IPS-15b (cell line): ENCODE measurements around the gene DZIP1.
A peak's percentile ranks its signal among the peaks of the same experiment; 100 is the strongest.
"Not testable (repeated sequence)": the region's sequence is repeated elsewhere in the genome, so short reads cannot be mapped to it uniquely, and the experiment has no call there.

Experiments used
- H3K27me3 ChIP-seq: one replicate; pipeline ENCODE4 v1.6.1; 2013; ENCODE audit warnings: low read length; ENCODE audit not compliant: control insufficient read depth, insufficient read depth
- H3K36me3 ChIP-seq: one replicate; pipeline ENCODE4 v1.6.1; 2013; ENCODE audit warnings: low read length; ENCODE audit not compliant: control insufficient read depth, insufficient read depth
- H3K4me1 ChIP-seq: one replicate; pipeline ENCODE4 v1.6.1; 2013; ENCODE audit warnings: mild to moderate bottlenecking, low read length; ENCODE audit not compliant: control insufficient read depth, insufficient read depth
- H3K4me3 ChIP-seq: one replicate; pipeline ENCODE4 v1.5.1; 2013; ENCODE audit warnings: low read depth, low read length
- H3K9ac ChIP-seq: one replicate; pipeline ENCODE4 v1.6.1; 2013; ENCODE audit warnings: low read depth, mild to moderate bottlenecking, low read length
- H3K9me3 ChIP-seq: one replicate; pipeline ENCODE4 v1.6.1; 2013; ENCODE audit warnings: mild to moderate bottlenecking, low read length; ENCODE audit not compliant: control insufficient read depth, insufficient read depth

The DZIP1 gene

GRCh38 chr13:95644601-95645052 lies at the start of gene DZIP1:
DZIP1 (minus strand) TSS chr13:95644706; CDS start chr13:95642029, 2,677 bp downstream.
- no peaks in the 10 kb centered on the region for H3K4me1 ChIP-seq
- peak within 1 kb of the TSS; percentile 47 for H3K9ac ChIP-seq
- no peaks in the 10 kb centered on the region for H3K36me3 ChIP-seq
- peak within 1 kb of the TSS; percentile 76 for H3K4me3 ChIP-seq
- peaks cover 21% of the 10 kb centered on the region for H3K27me3 ChIP-seq
- H3K9me3 ChIP-seq: no peaks in the 10 kb centered on the region

- not testable (repeated sequence) for H3K27me3 ChIP-seq, H3K4me3 ChIP-seq, H3K9me3 ChIP-seq, H3K9ac ChIP-seq, H3K36me3 ChIP-seq, H3K4me1 ChIP-seq
These were observed 46.5 kb upstream of the DZIP1 start for GRCh38 chr13:95690986-95691385.

DNA sequence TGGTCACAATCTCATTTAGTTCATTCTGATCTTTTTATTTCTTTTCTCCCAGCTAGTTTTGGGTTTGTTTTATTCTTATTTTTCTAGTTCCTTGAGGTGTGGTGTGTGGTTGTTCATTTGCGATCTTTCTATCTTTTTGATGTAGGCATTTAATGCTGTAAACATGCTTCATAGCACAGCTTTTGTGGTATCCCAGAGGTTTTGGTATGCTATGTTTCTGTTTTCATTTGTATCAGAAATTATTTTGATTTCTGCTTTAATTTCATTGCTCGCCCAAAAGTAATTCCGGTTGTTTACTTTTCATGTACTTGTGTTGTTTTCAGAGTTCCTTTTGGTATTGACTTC lies 45.0 kb upstream of the DZIP1 start:
- Histone ChIP-seq H3K4me1 (peaks cover under 1% of the 10 kb centered on the region), H3K4me3 (no peak overlapping the region), H3K36me3 (no peaks in the 10 kb centered on the region), H3K27me3 (no peaks in the 10 kb centered on the region), H3K9ac (no peak overlapping the region), H3K9me3 (no peaks in the 10 kb centered on the region)

DNA sequence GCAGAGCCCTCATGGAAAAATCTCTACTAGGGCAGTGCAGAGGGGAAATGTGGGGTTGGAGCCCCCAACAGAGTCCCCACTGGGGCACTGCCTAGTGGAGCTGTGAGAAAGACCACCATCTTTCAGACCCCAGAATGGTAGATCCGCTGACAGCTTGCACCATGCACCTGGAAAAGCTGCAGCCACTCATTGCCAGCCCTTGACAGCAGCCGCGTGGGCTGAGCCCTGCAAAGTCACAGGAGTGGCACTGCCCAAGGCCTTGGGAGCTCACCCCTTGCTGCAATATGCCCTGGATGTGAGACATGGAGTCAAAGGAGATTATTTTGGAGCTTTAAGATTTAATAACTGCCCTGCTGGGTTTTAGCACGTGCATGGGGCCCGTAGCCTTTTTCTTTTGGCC lies 40.5 kb upstream of the DZIP1 start:
- not testable (repeated sequence) for H3K4me3 ChIP-seq, H3K27me3 ChIP-seq, H3K4me1 ChIP-seq, H3K9ac ChIP-seq, H3K9me3 ChIP-seq, H3K36me3 ChIP-seq

GRCh38 chr13:95684418-95684817 lies 39.9 kb upstream of the DZIP1 start:
- H3K4me3 ChIP-seq: no peak overlapping the region
- no peaks in the 10 kb centered on the region for H3K27me3 ChIP-seq
- no peaks in the 10 kb centered on the region for H3K9me3 ChIP-seq
- H3K4me1 ChIP-seq: peaks cover 7% of the 10 kb centered on the region
- H3K36me3 ChIP-seq: no peaks in the 10 kb centered on the region
- no peak overlapping the region for H3K9ac ChIP-seq

- no peak overlapping the region for H3K4me3 ChIP-seq
- no peaks in the 10 kb centered on the region for H3K9me3 ChIP-seq
- H3K4me1 ChIP-seq: peaks cover 7% of the 10 kb centered on the region
- H3K9ac ChIP-seq: no peak overlapping the region
- H3K36me3 ChIP-seq: no peaks in the 10 kb centered on the region
- H3K27me3 ChIP-seq: no peaks in the 10 kb centered on the region
These were observed 35.2 kb upstream of the DZIP1 start for GRCh38 chr13:95679722-95680121.

- Histone ChIP-seq H3K27me3 (no peaks in the 10 kb centered on the region), H3K4me3 (no peak overlapping the region), H3K9ac (no peak overlapping the region), H3K4me1 (peaks cover under 1% of the 10 kb centered on the region), H3K36me3 (no peaks in the 10 kb centered on the region), H3K9me3 (no peaks in the 10 kb centered on the region)
These were observed 34.5 kb upstream of the DZIP1 start for GRCh38 chr13:95678967-95679366.

GRCh38 chr13:95677564-95678266 lies 33.2 kb upstream of the DZIP1 start:
- H3K9ac ChIP-seq: peak overlapping the region; percentile 72

GRCh38 chr13:95676762-95677563 lies 32.5 kb upstream of the DZIP1 start, which contains the start of gene DNAJC3:
DNAJC3 (plus strand) TSS chr13:95677139; CDS start chr13:95677256, 117 bp downstream.
- H3K36me3 ChIP-seq: no peaks in the 10 kb centered on the region
- H3K9me3 ChIP-seq: no peaks in the 10 kb centered on the region
- no peaks in the 10 kb centered on the region for H3K4me1 ChIP-seq
- no peaks in the 10 kb centered on the region for H3K27me3 ChIP-seq
- peak within 1 kb of the TSS; percentile 84 for H3K9ac ChIP-seq
- H3K4me3 ChIP-seq: peak within 1 kb of the TSS; percentile 78

More at GRCh38 chr13:95677564-95678266, 33.2 kb upstream of the DZIP1 start:
- Histone ChIP-seq H3K36me3 (no peaks in the 10 kb centered on the region), H3K4me1 (no peaks in the 10 kb centered on the region), H3K9me3 (no peaks in the 10 kb centered on the region), H3K4me3 (peak overlapping the region; percentile 78), H3K27me3 (no peaks in the 10 kb centered on the region)

GRCh38 chr13:95676105-95676761 lies 31.7 kb upstream of the DZIP1 start:
- H3K4me3 ChIP-seq: peak overlapping the region; percentile 75
- H3K36me3 ChIP-seq: no peaks in the 10 kb centered on the region
- H3K9ac ChIP-seq: peak overlapping the region; percentile 84
- no peaks in the 10 kb centered on the region for H3K4me1 ChIP-seq
- H3K27me3 ChIP-seq: no peaks in the 10 kb centered on the region
- no peaks in the 10 kb centered on the region for H3K9me3 ChIP-seq

DNA sequence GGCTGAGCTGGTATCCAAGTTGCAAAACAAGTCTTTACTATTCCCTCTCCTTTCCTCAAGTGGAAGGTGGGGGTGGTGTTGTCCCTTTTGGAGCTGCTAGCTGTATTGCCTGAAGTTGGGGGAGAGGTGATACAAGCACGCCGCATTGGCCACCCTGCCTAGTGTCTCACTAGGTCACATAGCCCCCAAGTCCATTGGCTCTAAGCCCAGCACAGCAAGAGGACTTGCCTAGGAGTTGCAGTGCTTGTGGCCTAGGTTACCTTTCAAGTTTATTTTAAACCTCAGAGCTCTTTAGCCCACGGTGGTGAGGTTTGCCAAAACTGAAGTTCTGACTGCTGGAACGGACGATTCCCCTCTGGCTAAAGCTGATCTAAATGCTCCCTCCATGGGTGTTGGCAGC lies 27.1 kb upstream of the DZIP1 start:
- Histone ChIP-seq H3K36me3 (no peaks in the 10 kb centered on the region), H3K4me1 (no peaks in the 10 kb centered on the region), H3K27me3 (no peaks in the 10 kb centered on the region), H3K9ac (no peak overlapping the region), H3K9me3 (peaks cover 6% of the 10 kb centered on the region), H3K4me3 (no peak overlapping the region)
